Right atrium auricular region (tissue), 2 donors: Measurements from ENCODE around the gene SYT2. TPM values are rescaled to one million over a fixed set of nuclear protein-coding genes. Genes with fewer than 3 reads are reported as not detected.

Experiments used
- DNase-seq: peaks from one replicate; pipeline ENCODE4 v3.0.0-alpha.2; 2019; ENCODE audit warnings: low spot score
- H3K27ac ChIP-seq, 2 donors: fragments of 200-600 bp; sonication (generic); 1 replicate in 1 of 2; 2 replicates in 1 of 2; pipeline ENCODE4 v1.5.1; 2016 to 2019
- H3K27me3 ChIP-seq, 2 donors: fragments of 200-600 bp; sonication (generic); one replicate each; pipeline versions ENCODE4 v1.5.1 to v1.6.0; 2017 to 2019
- H3K36me3 ChIP-seq: fragments of 200-600 bp; sonication (generic); one replicate; pipeline ENCODE4 v1.5.1; 2016
- H3K4me1 ChIP-seq, 2 donors: fragments of 200-600 bp; sonication (generic); one replicate each; pipeline versions ENCODE4 v1.5.1 to v1.6.0; 2017 to 2019
- H3K4me3 ChIP-seq, 2 donors: fragments of 200-600 bp; sonication (generic); 1 replicate in 1 of 2; 2 replicates in 1 of 2; pipeline ENCODE4 v1.5.1; 2017 to 2019; ENCODE audit warnings: mild to moderate bottlenecking in 1 of 2, moderate library complexity in 1 of 2
- H3K9me3 ChIP-seq, 2 donors: fragments of 200-600 bp; sonication (generic); one replicate each; pipeline ENCODE4 v1.5.1; 2019
- CTCF ChIP-seq, 2 donors: fragments of 200-600 bp; sonication (generic); IDR thresholded peaks; one replicate each; pipeline ENCODE4 v1.5.1; 2019; ENCODE audit warnings: antibody characterized with exemption in 2 of 2
- total RNA-seq, 2 donors: library from RNA; depleted of rRNA; stranded (reverse); fragments of >200 nt; gene quantifications; one replicate each; pipeline ENCODE4 v1.1.0, GENCODE V29; 2016

SYT2 gene
- total RNA-seq, 2 donors from 2014 or later = not detected

GRCh38 chr1:202702088-202702487, 8.2 kb downstream of the SYT2 start:
- no peak for TF ChIP-seq CTCF (IDR thresholded peaks at IDR 0.05)
- no peak for DNase-seq
- no peak overlapping the region for H3K4me3 ChIP-seq
- H3K36me3 ChIP-seq = no peaks in the 10 kb centered on the region
- no peaks in the 10 kb centered on the region for H3K4me1 ChIP-seq
- no peaks in the 10 kb centered on the region for H3K9me3 ChIP-seq
- H3K27ac ChIP-seq = no peak overlapping the region
- H3K27me3 ChIP-seq = no peaks in the 10 kb centered on the region

GRCh38 chr1:202701200-202701599, 9.1 kb downstream of the SYT2 start:
- DNase-seq = no peak
- no peak for TF ChIP-seq CTCF (IDR thresholded peaks at IDR 0.05)
- Histone ChIP-seq H3K27me3 (no peaks in the 10 kb centered on the region), H3K4me3 (no peak overlapping the region), H3K4me1 (no peaks in the 10 kb centered on the region), H3K27ac (no peak overlapping the region), H3K36me3 (no peaks in the 10 kb centered on the region), H3K9me3 (no peaks in the 10 kb centered on the region)

GRCh38 chr1:202700061-202700460, 10.2 kb downstream of the SYT2 start:
- Histone ChIP-seq H3K27me3 (no peaks in the 10 kb centered on the region), H3K27ac (no peak overlapping the region), H3K9me3 (no peaks in the 10 kb centered on the region), H3K36me3 (no peaks in the 10 kb centered on the region), H3K4me1 (no peaks in the 10 kb centered on the region), H3K4me3 (no peak overlapping the region)
- TF ChIP-seq CTCF (IDR thresholded peaks at IDR 0.05) = no peak
- DNase-seq = no peak

GRCh38 chr1:202698276-202698675, 12.0 kb downstream of the SYT2 start:
- no peaks in the 10 kb centered on the region for H3K9me3 ChIP-seq
- H3K4me3 ChIP-seq = no peak overlapping the region
- H3K27me3 ChIP-seq = no peaks in the 10 kb centered on the region
- H3K36me3 ChIP-seq = no peaks in the 10 kb centered on the region
- DNase-seq = no peak
- no peaks in the 10 kb centered on the region for H3K4me1 ChIP-seq
- no peak for TF ChIP-seq CTCF (IDR thresholded peaks at IDR 0.05)
- H3K27ac ChIP-seq = no peak overlapping the region

DNA sequence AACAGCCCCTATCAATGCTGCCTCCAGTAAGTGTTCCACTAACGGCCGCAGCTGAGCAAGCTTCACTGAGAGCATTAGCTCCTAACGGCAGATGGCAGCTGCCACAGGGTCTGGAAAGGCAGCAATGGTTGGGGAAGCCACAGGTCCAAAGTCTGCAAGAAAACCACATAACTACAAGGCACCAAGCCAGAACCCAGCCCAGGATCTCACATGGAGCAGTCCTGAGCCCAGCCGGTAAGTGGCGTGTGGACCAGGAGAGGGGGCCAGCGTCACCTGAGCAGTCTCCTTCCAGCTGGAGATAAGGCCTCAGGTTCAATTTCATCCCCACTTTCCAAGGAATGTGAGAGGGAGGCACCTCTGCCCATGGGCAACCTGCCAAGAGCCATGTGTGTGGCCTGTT, 13.2 kb downstream of the SYT2 start:
- Histone ChIP-seq H3K36me3 (no peaks in the 10 kb centered on the region), H3K4me1 (no peaks in the 10 kb centered on the region), H3K4me3 (no peak overlapping the region), H3K9me3 (no peaks in the 10 kb centered on the region), H3K27me3 (no peaks in the 10 kb centered on the region), H3K27ac (no peak overlapping the region)
- DNase-seq = no peak
- no peak for TF ChIP-seq CTCF (IDR thresholded peaks at IDR 0.05)

- Histone ChIP-seq H3K4me1 (no peaks in the 10 kb centered on the region), H3K9me3 (no peaks in the 10 kb centered on the region), H3K27me3 (no peaks in the 10 kb centered on the region), H3K27ac (no peak overlapping the region), H3K4me3 (no peak overlapping the region), H3K36me3 (no peaks in the 10 kb centered on the region)
- DNase-seq = no peak
- TF ChIP-seq CTCF (IDR thresholded peaks at IDR 0.05) = no peak
Observed at GRCh38 chr1:202694314-202694713, 15.9 kb downstream of the SYT2 start.
